Stimulated activated CD8-positive, alpha-beta memory T cell treated with anti-CD3 and anti-CD28 coated beads, Interleukin-12 subunit alpha, Interleukin-12 subunit beta, amount 100 ng/mL, for 1 hour (primary cell): ENCODE data around the gene FLVCR1.

Experiments
- DNase-seq: peaks from one replicate; pipeline ENCODE4 v3.0.0-alpha.2; 2020; ENCODE audit warnings: low read depth

The FLVCR1 gene

GRCh38 chr1:212945463-212946160, 87.5 kb downstream of the FLVCR1 start:
- no peak for DNase-seq

GRCh38 chr1:212946872-212947271, 88.8 kb downstream of the FLVCR1 start:
- DNase-seq: no peak
